OCI-LY1 (cell line): ENCODE measurements around the gene APEX1.

ENCODE experiments used
- CTCF ChIP-seq: fragments of 200-600 bp; sonication (generic), shearing (Covaris generic); IDR thresholded peaks from 2 replicates; pipeline ENCODE4 v1.5.1; 2017; ENCODE audit warnings: mild to moderate bottlenecking, antibody characterized with exemption, low read length, moderate library complexity, mixed read lengths
- EZH2 ChIP-seq: fragments of 200-600 bp; sonication (generic), shearing (Covaris generic); IDR thresholded peaks from 2 replicates; pipeline ENCODE4 v1.8.0; 2017; ENCODE audit warnings: borderline replicate concordance, mixed run types, mild to moderate bottlenecking, antibody characterized with exemption, low read length, moderate library complexity, mixed read lengths

- no peak for TF ChIP-seq CTCF
- TF ChIP-seq EZH2: no peak
These were observed 602 bp downstream of the APEX1 start for GRCh38 chr14:20455355-20456300.
